Natural killer cell (primary cell): Measurements from ENCODE around the gene APOBEC3H. TPM values are rescaled to one million over a fixed set of nuclear protein-coding genes. Genes with fewer than 3 reads are reported as not detected.

Experiments
- ATAC-seq, 3 donors: fragments of 150-1000 bp in 2 of 3; fragments of 200-7000 bp in 1 of 3; cut with Tn5 transposase; 1 replicate in 1 of 3; 2 replicates in 2 of 3; pipeline ENCODE4 v1.10.0; 2021; ENCODE audit warnings: mild to moderate bottlenecking in 2 of 3, moderate library complexity in 2 of 3
- DNase-seq, 2 donors: peaks; one replicate each; pipeline versions ENCODE4 v3.0.0 to v3.0.0-alpha.2; 2013 to 2021; ENCODE audit warnings: mixed read lengths in 1 of 2
- H3K27ac ChIP-seq: one replicate; pipeline ENCODE4 v1.5.1; 2013; ENCODE audit warnings: mild to moderate bottlenecking, low read length
- H3K27me3 ChIP-seq: one replicate; pipeline ENCODE4 v1.6.1; 2013; ENCODE audit warnings: low read length; ENCODE audit not compliant: control insufficient read depth, insufficient read depth
- H3K36me3 ChIP-seq: one replicate; pipeline ENCODE4 v1.6.1; 2013; ENCODE audit warnings: low read length; ENCODE audit not compliant: control insufficient read depth, insufficient read depth
- H3K4me1 ChIP-seq: one replicate; pipeline ENCODE4 v1.6.1; 2013; ENCODE audit warnings: low read length; ENCODE audit not compliant: control insufficient read depth, insufficient read depth
- H3K4me3 ChIP-seq: one replicate; pipeline ENCODE4 v1.5.1; 2013; ENCODE audit warnings: low read length
- H3K9me3 ChIP-seq: one replicate; pipeline ENCODE4 v1.6.1; 2013; ENCODE audit warnings: low read length; ENCODE audit not compliant: control insufficient read depth, insufficient read depth
- H3K27ac Mint-ChIP-seq, 2 donors: one replicate each; pipeline ENCODE4 v1.8.0; 2022; ENCODE audit warnings: mild to moderate bottlenecking in 2 of 2, mixed read lengths in 2 of 2, moderate library complexity in 1 of 2
- H3K27me3 Mint-ChIP-seq, 2 donors: one replicate each; pipeline ENCODE4 v1.8.0; 2022; ENCODE audit warnings: low read depth in 2 of 2, mixed read lengths in 2 of 2
- H3K36me3 Mint-ChIP-seq: one replicate; pipeline ENCODE4 v1.8.0; 2022; ENCODE audit warnings: mixed read lengths
- H3K4me1 Mint-ChIP-seq, 2 donors: one replicate each; pipeline ENCODE4 v1.8.0; 2022; ENCODE audit warnings: mixed read lengths in 2 of 2
- H3K4me3 Mint-ChIP-seq: one replicate; pipeline ENCODE4 v1.8.0; 2022; ENCODE audit warnings: mild to moderate bottlenecking, moderate library complexity, mixed read lengths
- H3K9me3 Mint-ChIP-seq, 2 donors: one replicate each; pipeline ENCODE4 v1.8.0; 2022; ENCODE audit warnings: mixed read lengths in 2 of 2
- WGBS: methylation state at CpG from one replicate; pipeline ENCODE4 v1.1.7; 2013; ENCODE audit warnings: missing lambda C conversion rate; ENCODE audit not compliant: insufficient coverage; 5-methylcytosine and 5-hydroxymethylcytosine counted together
- intact Hi-C: fragments of 100-400 bp; cut with micrococcal nuclease; formaldehyde crosslinking; loops from one replicate; pipeline ENCODE4 v1.14.2; 2022
- total RNA-seq, 4 donors: library from RNA; stranded (reverse); fragments of 120-200 nt in 1 of 4; gene quantifications; one replicate each; pipeline versions ENCODE4 v1.2.3 to v1.2.4, GENCODE V29; 2013 to 2022
- TF ChIP-seq, protein P1 (sequence below): fragments of 200-600 bp; IDR thresholded peaks from one replicate; pipeline ENCODE4 v1.8.0; 2022; ENCODE audit warnings: antibody characterized with exemption

The APOBEC3H gene
- total RNA-seq, 3 donors from 2014 or later (not counting 1 experiment from before 2014, with no cell fraction given) = 14.1 to 17.0 (median 14.6) TPM

DNA sequence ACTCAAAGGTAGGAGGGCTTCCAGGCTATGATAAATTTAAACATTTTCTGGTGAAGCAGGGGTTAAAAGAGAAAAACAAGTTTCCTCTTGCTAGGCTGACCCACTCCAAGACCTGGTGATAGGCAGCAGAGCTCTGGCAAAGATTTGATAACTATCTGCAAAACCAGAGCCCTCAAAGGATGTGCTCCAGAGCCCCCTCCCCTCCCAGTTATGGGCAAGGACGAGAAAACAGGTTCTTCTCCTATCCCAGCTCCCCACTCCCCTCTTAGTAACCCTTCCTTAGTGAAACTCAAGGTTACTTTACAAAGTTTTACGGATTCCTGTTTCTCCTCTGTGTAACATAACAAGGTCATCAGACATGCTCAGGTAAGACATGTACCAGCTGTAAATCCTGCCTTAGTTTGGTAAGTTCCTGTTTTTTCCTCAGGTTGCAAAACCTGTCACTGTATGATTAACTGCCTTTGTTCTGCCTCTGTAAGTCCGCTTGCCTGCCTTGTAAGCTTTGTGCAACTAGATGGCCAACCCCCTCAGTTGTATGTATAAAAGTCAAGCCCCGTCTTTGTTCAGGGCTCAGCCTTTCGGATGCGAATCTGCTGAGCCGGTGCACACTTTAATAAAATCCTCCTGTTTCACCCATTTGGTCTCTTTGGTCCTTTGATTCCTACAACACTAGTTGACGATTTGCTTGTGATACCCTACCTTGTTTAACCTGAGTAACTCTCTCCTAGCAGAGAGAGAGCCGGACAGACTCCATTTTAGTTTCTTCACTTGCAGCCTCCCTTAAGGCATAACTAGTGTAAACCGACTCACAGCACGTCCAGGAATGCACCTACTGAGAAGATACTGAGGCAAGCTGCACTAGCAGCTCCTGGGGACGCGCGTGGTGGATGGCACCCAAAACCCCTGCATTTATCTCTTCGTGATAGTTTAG lies 13.9 kb downstream of the APOBEC3H start:
- no peaks in the 10 kb centered on the region for H3K36me3 Mint-ChIP-seq
- Histone ChIP-seq H3K27ac (no peak overlapping the region), H3K4me3 (no peak overlapping the region), H3K36me3 (no peaks in the 10 kb centered on the region), H3K4me1 (peaks cover 7% of the 10 kb centered on the region), H3K9me3 (no peaks in the 10 kb centered on the region), H3K27me3 (no peaks in the 10 kb centered on the region)
- no peaks in the 10 kb centered on the region for H3K9me3 Mint-ChIP-seq
- peak overlapping the region in 1 of 2 donors; percentile 22 for H3K27ac Mint-ChIP-seq
- H3K4me1 Mint-ChIP-seq = peaks cover 24 to 26% of the 10 kb centered on the region in 2 donors
- ATAC-seq (no peak), DNase-seq (no peak)
- WGBS = 79% methylated on average over 15 of the region's 15 CpGs
- H3K4me3 Mint-ChIP-seq = no peak overlapping the region
- H3K27me3 Mint-ChIP-seq = no peaks in the 10 kb centered on the region
- intact Hi-C loops = no loop called here
- TF ChIP-seq, protein P1, sequence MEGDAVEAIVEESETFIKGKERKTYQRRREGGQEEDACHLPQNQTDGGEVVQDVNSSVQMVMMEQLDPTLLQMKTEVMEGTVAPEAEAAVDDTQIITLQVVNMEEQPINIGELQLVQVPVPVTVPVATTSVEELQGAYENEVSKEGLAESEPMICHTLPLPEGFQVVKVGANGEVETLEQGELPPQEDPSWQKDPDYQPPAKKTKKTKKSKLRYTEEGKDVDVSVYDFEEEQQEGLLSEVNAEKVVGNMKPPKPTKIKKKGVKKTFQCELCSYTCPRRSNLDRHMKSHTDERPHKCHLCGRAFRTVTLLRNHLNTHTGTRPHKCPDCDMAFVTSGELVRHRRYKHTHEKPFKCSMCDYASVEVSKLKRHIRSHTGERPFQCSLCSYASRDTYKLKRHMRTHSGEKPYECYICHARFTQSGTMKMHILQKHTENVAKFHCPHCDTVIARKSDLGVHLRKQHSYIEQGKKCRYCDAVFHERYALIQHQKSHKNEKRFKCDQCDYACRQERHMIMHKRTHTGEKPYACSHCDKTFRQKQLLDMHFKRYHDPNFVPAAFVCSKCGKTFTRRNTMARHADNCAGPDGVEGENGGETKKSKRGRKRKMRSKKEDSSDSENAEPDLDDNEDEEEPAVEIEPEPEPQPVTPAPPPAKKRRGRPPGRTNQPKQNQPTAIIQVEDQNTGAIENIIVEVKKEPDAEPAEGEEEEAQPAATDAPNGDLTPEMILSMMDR = no peak

DNA sequence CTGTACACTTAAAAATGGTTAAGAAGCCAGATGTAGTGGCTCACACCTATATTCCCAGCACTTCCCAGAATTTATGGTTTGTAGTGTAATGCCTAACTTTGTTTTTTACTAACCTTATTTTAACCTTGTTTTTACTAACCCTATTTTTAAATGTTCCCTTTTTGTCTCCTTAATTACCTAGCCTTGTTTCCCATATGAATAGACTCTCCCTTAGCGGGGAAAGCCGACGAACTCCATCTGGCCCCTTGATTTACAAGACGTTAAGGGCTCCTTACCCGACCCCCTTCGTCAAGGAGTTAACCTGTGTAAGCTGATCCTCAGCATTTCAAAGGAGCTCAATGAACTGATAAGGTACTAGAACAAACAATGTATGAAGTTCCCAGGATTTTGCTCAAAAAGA lies 17.1 kb downstream of the APOBEC3H start:
- no peaks in the 10 kb centered on the region for H3K36me3 Mint-ChIP-seq
- TF ChIP-seq, protein P1 = no peak
- peaks cover 50 to 54% of the 10 kb centered on the region in 2 donors for H3K4me1 Mint-ChIP-seq
- no peak overlapping the region for H3K27ac ChIP-seq
- H3K4me3 Mint-ChIP-seq = no peak overlapping the region
- ATAC-seq (no peak), DNase-seq (no peak)
- no peaks in the 10 kb centered on the region for H3K9me3 Mint-ChIP-seq
- no peaks in the 10 kb centered on the region for H3K9me3 ChIP-seq
- intact Hi-C loops = no loop called here
- peaks cover 37% of the 10 kb centered on the region for H3K4me1 ChIP-seq
- no peaks in the 10 kb centered on the region for H3K27me3 ChIP-seq
- no peak overlapping the region for H3K4me3 ChIP-seq
- no peaks in the 10 kb centered on the region for H3K27me3 Mint-ChIP-seq
- no peaks in the 10 kb centered on the region for H3K36me3 ChIP-seq
- peak overlapping the region; percentile 94 to 99 for H3K27ac Mint-ChIP-seq
- 90% methylated on average over 6 of the region's 6 CpGs for WGBS

GRCh38 chr22:39115570-39115969 lies 18.5 kb downstream of the APOBEC3H start:
- ATAC-seq = no peak

More at GRCh38 chr22:39115570-39115969, 18.5 kb downstream of the APOBEC3H start:
- H3K4me3 ChIP-seq = no peak overlapping the region
- no peak for DNase-seq
- H3K27ac ChIP-seq = no peak overlapping the region
- intact Hi-C loops = loop anchor here (1.0 kb wide), 1 partner anchor 38 kb away; the partner anchor contains the start of gene APOBEC3G
- no peaks in the 10 kb centered on the region for H3K9me3 Mint-ChIP-seq
- H3K9me3 ChIP-seq = no peaks in the 10 kb centered on the region
- TF ChIP-seq, protein P1 = no peak
- no peaks in the 10 kb centered on the region for H3K36me3 Mint-ChIP-seq
- no peaks in the 10 kb centered on the region for H3K36me3 ChIP-seq
- H3K27me3 Mint-ChIP-seq = no peaks in the 10 kb centered on the region
- H3K27me3 ChIP-seq = no peaks in the 10 kb centered on the region
- peak overlapping the region; percentile 94 to 99 for H3K27ac Mint-ChIP-seq
- peaks cover 56 to 58% of the 10 kb centered on the region in 2 donors for H3K4me1 Mint-ChIP-seq
- peak overlapping the region; percentile 1 for H3K4me3 Mint-ChIP-seq
- 60% methylated on average over 1 of the region's 2 CpGs for WGBS
- H3K4me1 ChIP-seq = peaks cover 37% of the 10 kb centered on the region
